Sigmoid colon (tissue), 7 donors: ENCODE results near the gene WDR53. TPM values are rescaled to one million over a fixed set of nuclear protein-coding genes. Genes with fewer than 3 reads are reported as not detected.
"Not testable (repeated sequence)": the region's sequence is repeated elsewhere in the genome, so short reads cannot be mapped to it uniquely, and the experiment has no call there.

ENCODE experiments used
- DNase-seq: peaks from one replicate; pipeline ENCODE4 v3.0.0-alpha.2; 2019
- H3K27ac ChIP-seq, 4 donors: fragments of 200-600 bp; sonication (generic); one replicate each; pipeline ENCODE4 v1.5.1; 2016 to 2019; ENCODE audit warnings: mild to moderate bottlenecking in 1 of 4
- H3K27me3 ChIP-seq, 3 donors: fragments of 200-600 bp; sonication (generic); one replicate each; pipeline ENCODE4 v1.5.1; 2019; ENCODE audit warnings: mild to moderate bottlenecking in 1 of 3
- H3K36me3 ChIP-seq, 4 donors: fragments of 200-600 bp; sonication (generic); one replicate each; pipeline ENCODE4 v1.5.1; 2016 to 2019
- H3K4me1 ChIP-seq, 4 donors: fragments of 200-600 bp; sonication (generic); one replicate each; pipeline ENCODE4 v1.5.1; 2017 to 2019
- H3K4me3 ChIP-seq, 4 donors: fragments of 200-600 bp; sonication (generic); one replicate each; pipeline ENCODE4 v1.5.1; 2017 to 2019; ENCODE audit warnings: mild to moderate bottlenecking in 2 of 4, moderate library complexity in 1 of 4
- H3K9me3 ChIP-seq, 4 donors: fragments of 200-600 bp in 3 of 4; sonication (generic) in 3 of 4; one replicate each; pipeline versions ENCODE4 v1.5.1 to v1.6.1; 2013 to 2019
- EP300 ChIP-seq, 4 donors: sonication (generic); formaldehyde crosslinking; IDR thresholded peaks; one replicate each; pipeline ENCODE4 v1.6.1; 2017; ENCODE audit warnings: antibody characterized with exemption in 4 of 4
- POLR2A ChIP-seq, 2 donors: fragments of 450-650 bp; IDR thresholded peaks; one replicate each; pipeline ENCODE4 v1.6.1; 2016; ENCODE audit warnings: antibody characterized with exemption in 2 of 2, mild to moderate bottlenecking in 2 of 2, moderate library complexity in 2 of 2
- POLR2AphosphoS5 ChIP-seq, 4 donors: sonication (generic); formaldehyde crosslinking; IDR thresholded peaks; one replicate each; pipeline ENCODE4 v1.6.1; 2017; ENCODE audit warnings: antibody characterized with exemption in 4 of 4
- WGBS, 2 donors: extraction: QIAGEN DNeasy Blood & Tissue Kit; methylation state at CpG; one replicate each; pipeline ENCODE4 v1.1.7; 2013; 5-methylcytosine and 5-hydroxymethylcytosine counted together
- intact Hi-C: fragments of 100-400 bp; cut with DNase I; formaldehyde crosslinking; loops from one replicate; pipeline ENCODE4 v1.15.1; 2023
- polyA plus RNA-seq, 3 donors: library from polyadenylated mRNA; stranded (reverse); fragments of 200-250 nt; gene quantifications; one replicate each; pipeline ENCODE4 v1.2.3, GENCODE V29; 2013
- total RNA-seq, 4 donors: library from RNA; depleted of rRNA; stranded (reverse); fragments of >200 nt; gene quantifications; one replicate each; pipeline ENCODE4 v1.1.0, GENCODE V29; 2016
- TF ChIP-seq, protein P1 (sequence below), 4 experiments: fragments of 450-650 bp in 3 of 4; fragments of 200-600 bp in 1 of 4; IDR thresholded peaks; one replicate each; pipeline ENCODE4 v1.5.1; 2016 to 2019; ENCODE audit warnings: antibody characterized with exemption in 4 of 4, mild to moderate bottlenecking in 3 of 4, moderate library complexity in 2 of 4
- donor health status: healthy with polysubstance abuse.
- donor health status: Bipolar disorder and iron deficiency.
- donor health status: healthy.

Gene WDR53
- total and polyA plus RNA-seq, 7 donors, result 2.9 to 11.4 (median 6.2) TPM

DNA sequence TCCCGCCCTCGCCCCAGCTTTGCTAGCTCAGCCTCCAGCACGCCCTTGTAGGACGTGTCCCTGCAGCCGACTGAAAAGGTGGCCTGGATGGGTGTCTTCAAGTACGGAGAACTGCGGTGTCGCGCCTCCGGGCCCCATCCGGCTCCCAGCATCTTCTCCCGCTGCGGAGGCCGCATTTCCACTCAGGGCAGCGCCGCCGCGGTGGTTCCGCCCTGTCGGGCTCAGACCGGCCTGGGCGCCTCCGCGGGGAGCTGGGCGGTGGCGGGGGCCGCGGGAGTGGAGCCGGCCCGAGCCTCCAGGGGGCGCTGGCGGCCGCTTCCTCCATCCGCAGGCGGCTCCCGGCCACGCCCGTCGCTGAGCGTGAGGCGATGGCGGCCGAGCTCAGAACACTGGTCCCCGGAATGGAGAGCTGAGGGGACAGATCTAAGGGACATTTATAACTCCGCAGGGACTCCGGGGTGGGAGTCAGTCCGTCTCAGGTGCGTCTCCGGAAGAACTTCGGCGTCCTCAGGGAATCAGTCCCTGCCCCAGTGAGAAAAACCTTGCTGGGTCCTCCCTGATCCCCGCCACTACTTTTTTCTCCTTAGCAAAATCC lies 39.6 kb downstream of the WDR53 start:
- no peaks in the 10 kb centered on the region for H3K27me3 ChIP-seq
- H3K9me3 ChIP-seq, result no peaks in the 10 kb centered on the region
- peak overlapping the region; percentile 25 to 57 (median 44) for H3K4me3 ChIP-seq
- peak; percentile 79 for DNase-seq
- H3K27ac ChIP-seq, result peak overlapping the region in 3 of 4 donors; percentile 65 to 81 (median 72)
- no peaks in the 10 kb centered on the region for H3K36me3 ChIP-seq
- 4 to 23% methylated on average over 52 of the region's 52 CpGs for WGBS, 2 donors
- TF ChIP-seq, protein P1, sequence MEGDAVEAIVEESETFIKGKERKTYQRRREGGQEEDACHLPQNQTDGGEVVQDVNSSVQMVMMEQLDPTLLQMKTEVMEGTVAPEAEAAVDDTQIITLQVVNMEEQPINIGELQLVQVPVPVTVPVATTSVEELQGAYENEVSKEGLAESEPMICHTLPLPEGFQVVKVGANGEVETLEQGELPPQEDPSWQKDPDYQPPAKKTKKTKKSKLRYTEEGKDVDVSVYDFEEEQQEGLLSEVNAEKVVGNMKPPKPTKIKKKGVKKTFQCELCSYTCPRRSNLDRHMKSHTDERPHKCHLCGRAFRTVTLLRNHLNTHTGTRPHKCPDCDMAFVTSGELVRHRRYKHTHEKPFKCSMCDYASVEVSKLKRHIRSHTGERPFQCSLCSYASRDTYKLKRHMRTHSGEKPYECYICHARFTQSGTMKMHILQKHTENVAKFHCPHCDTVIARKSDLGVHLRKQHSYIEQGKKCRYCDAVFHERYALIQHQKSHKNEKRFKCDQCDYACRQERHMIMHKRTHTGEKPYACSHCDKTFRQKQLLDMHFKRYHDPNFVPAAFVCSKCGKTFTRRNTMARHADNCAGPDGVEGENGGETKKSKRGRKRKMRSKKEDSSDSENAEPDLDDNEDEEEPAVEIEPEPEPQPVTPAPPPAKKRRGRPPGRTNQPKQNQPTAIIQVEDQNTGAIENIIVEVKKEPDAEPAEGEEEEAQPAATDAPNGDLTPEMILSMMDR (IDR thresholded peaks at IDR 0.05), result peak in 3 of 4 experiments; percentile 24 to 78 (median 53)
- TF ChIP-seq POLR2AphosphoS5 (IDR thresholded peaks at IDR 0.05), result no peak
- peaks cover 0 to 7% (median 2%) of the 10 kb centered on the region in 4 donors for H3K4me1 ChIP-seq
- intact Hi-C loops, result loop anchor here (5.0 kb wide), 1 partner anchor 456 kb away; no protein-coding TSS in a partner anchor

DNA sequence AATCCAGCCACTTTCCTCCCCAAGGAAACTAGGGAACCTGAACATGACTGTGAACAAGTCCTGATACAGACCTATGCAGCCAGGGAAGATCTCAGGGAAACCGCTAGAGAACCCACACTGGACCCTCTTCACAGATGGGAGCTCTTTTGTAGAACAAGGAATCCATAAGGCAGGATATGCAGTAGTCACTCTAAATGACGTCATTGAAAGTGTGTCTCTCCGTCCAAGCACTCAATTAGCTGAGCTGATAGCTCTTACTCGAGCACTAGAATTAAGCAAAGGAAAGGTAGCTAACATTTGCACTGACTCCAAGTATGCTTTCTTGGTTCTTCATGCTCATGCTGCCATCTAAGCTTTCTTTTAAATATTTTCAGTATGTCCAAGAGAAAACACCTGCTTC lies 43.2 kb downstream of the WDR53 start:
- no peak overlapping the region for H3K4me3 ChIP-seq
- WGBS, 2 donors, result 89 to 91% methylated on average over 4 of the region's 4 CpGs
- no peak for DNase-seq
- peaks cover 0 to 7% (median 2%) of the 10 kb centered on the region in 4 donors for H3K4me1 ChIP-seq
- H3K27ac ChIP-seq, result no peak overlapping the region
- TF ChIP-seq EP300 (IDR thresholded peaks at IDR 0.05) (no peak), POLR2A (IDR thresholded peaks at IDR 0.05) (no peak), POLR2AphosphoS5 (IDR thresholded peaks at IDR 0.05) (no peak)
- TF ChIP-seq, protein P1 (IDR thresholded peaks at IDR 0.05), result no peak
- H3K27me3 ChIP-seq, result no peaks in the 10 kb centered on the region
- intact Hi-C loops, result loop anchor here (5.0 kb wide), 1 partner anchor 453 kb away; no protein-coding TSS in a partner anchor
- peaks cover 0 to 5% (median 0%) of the 10 kb centered on the region in 4 donors for H3K9me3 ChIP-seq
- H3K36me3 ChIP-seq, result no peaks in the 10 kb centered on the region

DNA sequence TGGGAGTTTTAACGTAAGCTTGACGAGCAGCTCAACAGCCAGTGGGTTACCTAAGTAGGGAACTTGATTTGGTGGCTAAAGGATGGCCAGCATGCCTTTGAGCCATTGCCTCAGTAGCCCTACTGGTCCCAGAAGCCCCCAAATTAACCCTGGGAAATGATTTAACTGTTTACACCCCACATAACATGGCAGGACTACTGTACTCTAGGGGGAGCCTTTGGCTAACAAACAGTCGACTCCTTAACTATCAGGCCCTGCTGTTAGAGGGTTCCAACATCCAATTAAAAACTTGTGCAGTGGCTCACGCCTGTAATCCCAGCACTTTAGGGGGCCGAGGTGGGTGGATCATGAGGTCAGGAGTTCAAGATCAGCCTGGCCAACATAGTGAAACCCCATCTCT lies 43.8 kb downstream of the WDR53 start:
- Histone ChIP-seq H3K4me3 (no peak overlapping the region), H3K27ac (no peak overlapping the region), H3K27me3 (no peaks in the 10 kb centered on the region), H3K4me1 (peaks cover 0 to 7% (median 2%) of the 10 kb centered on the region in 4 donors), H3K9me3 (peaks cover 0 to 11% (median 2%) of the 10 kb centered on the region in 4 donors), H3K36me3 (no peaks in the 10 kb centered on the region)
- 63 to 71% methylated on average over 5 of the region's 5 CpGs for WGBS, 2 donors
- TF ChIP-seq POLR2A (IDR thresholded peaks at IDR 0.05) (no peak), POLR2AphosphoS5 (IDR thresholded peaks at IDR 0.05) (no peak), EP300 (IDR thresholded peaks at IDR 0.05) (no peak)
- TF ChIP-seq, protein P1 (IDR thresholded peaks at IDR 0.05), result no peak
- DNase-seq, result no peak
- intact Hi-C loops, result no loop called here

DNA sequence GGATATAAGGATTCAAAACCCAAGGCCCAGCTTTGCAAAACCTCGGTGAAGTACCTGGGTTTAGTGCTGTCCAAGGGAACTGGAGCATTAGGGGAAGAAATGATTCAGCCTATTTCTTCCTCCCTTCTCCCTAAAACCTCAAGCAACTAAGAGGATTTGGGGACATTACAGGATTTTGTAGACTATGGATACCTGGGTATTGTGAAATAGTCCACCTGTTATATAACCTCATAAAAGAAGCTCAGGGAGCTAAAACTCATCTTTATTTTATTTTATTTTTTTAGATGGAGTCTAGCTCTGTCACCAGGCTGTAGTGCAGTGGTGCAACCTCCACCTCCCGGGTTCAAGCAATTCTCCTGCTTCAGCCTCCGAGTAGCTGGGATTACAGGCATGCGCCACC lies 44.5 kb downstream of the WDR53 start:
- intact Hi-C loops, result no loop called here
- Histone ChIP-seq H3K4me3 (no peak overlapping the region), H3K36me3 (no peaks in the 10 kb centered on the region), H3K9me3 (peaks cover 0 to 17% (median 5%) of the 10 kb centered on the region in 4 donors), H3K4me1 (peaks cover 0 to 5% (median under 1%) of the 10 kb centered on the region in 4 donors), H3K27me3 (no peaks in the 10 kb centered on the region), H3K27ac (no peak overlapping the region)
- DNase-seq, result no peak
- TF ChIP-seq EP300 (IDR thresholded peaks at IDR 0.05) (no peak), POLR2A (IDR thresholded peaks at IDR 0.05) (no peak), POLR2AphosphoS5 (IDR thresholded peaks at IDR 0.05) (no peak)
- TF ChIP-seq, protein P1 (IDR thresholded peaks at IDR 0.05), result no peak
- 95 to 97% methylated on average over 4 of the region's 4 CpGs for WGBS, 2 donors

DNA sequence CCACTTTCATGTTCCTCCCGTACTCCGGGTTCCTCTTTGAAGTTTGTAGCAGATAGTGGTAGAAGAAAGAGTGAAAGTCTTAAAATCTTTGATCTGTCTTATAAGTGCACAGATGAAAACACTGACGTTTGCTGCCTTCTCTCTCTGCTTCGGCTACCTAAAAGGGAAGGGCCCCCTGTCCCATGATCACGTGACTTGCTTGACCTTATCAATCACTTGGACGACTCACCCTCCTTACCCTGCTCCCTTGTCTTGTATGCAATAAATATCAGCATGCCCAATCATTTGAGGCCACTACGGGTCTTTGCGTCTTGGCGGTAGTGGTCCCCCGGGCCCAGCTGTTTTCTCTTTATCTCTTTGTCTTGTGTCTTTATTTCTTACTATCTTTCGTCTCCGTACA lies 47.1 kb downstream of the WDR53 start:
- H3K36me3 ChIP-seq, H3K27ac ChIP-seq, DNase-seq, H3K4me1 ChIP-seq, H3K4me3 ChIP-seq, H3K27me3 ChIP-seq, intact Hi-C loops: not testable (repeated sequence)
- H3K9me3 ChIP-seq, result peaks cover 0 to 24% (median 5%) of the 10 kb centered on the region in 4 donors
- WGBS, 2 donors, result 81 to 92% methylated on average over 12 of the region's 12 CpGs
